ENCODE measurements around the gene HSP90B1. TPM values are rescaled to one million over a fixed set of nuclear protein-coding genes. Genes with fewer than 3 reads are reported as not detected.

HSP90B1 gene
- total RNA-seq, 1 donor from 2014 or later, result 222 TPM

DNA sequence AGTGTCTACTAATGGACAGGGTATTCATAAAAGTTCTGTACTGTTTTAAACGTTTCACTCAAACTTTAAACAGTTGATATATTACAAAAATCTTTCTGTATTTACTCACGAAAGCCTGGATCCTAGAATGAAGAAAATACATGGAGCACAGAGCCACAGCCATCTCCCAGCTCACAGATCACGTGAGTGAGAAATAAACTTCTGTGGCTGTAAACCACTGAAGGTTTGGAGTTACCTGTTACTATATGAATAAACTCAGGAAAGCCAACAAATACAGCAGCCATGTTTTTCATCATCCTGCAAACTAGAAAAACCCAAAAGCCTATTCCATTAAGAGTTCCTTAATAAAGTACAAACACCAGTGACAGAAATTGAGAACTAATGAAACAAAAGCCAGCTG lies 34.6 kb downstream of the HSP90B1 start:
- Histone ChIP-seq H3K27ac (peak overlapping the region; percentile 91), H3K4me3 (peak overlapping the region; percentile 75 to 89), H3K27me3 (no peaks in the 10 kb centered on the region), H3K9me3 (no peaks in the 10 kb centered on the region), H3K36me3 (no peaks in the 10 kb centered on the region), H3K4me1 (peaks cover 52% of the 10 kb centered on the region)
- no peak for DNase-seq (ENCODE audit: extremely low spot score in 2 of 2)
- TF ChIP-seq, protein P1, sequence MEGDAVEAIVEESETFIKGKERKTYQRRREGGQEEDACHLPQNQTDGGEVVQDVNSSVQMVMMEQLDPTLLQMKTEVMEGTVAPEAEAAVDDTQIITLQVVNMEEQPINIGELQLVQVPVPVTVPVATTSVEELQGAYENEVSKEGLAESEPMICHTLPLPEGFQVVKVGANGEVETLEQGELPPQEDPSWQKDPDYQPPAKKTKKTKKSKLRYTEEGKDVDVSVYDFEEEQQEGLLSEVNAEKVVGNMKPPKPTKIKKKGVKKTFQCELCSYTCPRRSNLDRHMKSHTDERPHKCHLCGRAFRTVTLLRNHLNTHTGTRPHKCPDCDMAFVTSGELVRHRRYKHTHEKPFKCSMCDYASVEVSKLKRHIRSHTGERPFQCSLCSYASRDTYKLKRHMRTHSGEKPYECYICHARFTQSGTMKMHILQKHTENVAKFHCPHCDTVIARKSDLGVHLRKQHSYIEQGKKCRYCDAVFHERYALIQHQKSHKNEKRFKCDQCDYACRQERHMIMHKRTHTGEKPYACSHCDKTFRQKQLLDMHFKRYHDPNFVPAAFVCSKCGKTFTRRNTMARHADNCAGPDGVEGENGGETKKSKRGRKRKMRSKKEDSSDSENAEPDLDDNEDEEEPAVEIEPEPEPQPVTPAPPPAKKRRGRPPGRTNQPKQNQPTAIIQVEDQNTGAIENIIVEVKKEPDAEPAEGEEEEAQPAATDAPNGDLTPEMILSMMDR (IDR thresholded peaks at IDR 0.05), result no peak
- TF ChIP-seq POLR2A (IDR thresholded peaks at IDR 0.05), result no peak
- TF ChIP-seq POLR2AphosphoS5 (IDR thresholded peaks at IDR 0.05; ENCODE audit: insufficient read depth in 1 of 2, low read depth in 1 of 2), result no peak
- intact Hi-C loops (cut with DNase I), result loop anchor here (10.0 kb wide), 1 partner anchor 150 kb away; no protein-coding TSS in a partner anchor

DNA sequence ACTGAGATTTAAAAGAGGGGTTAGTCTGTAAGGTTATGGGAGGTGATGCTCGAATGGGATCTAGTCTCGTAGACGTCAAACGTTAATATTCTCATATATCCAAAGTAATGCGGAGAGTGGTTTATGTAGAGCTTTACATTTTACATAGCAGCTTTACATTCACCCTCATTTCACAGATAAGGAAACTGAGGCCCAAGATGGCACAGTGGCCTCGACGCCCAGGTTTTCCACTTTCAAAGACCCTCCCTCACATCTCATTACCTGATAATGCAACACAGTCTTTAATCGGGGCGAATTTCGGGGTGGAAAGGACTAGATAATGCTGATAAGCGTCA lies 35.0 kb downstream of the HSP90B1 start:
- H3K4me1 ChIP-seq, result peaks cover 52% of the 10 kb centered on the region
- intact Hi-C loops (cut with DNase I), result loop anchor here (10.0 kb wide), 1 partner anchor 150 kb away; no protein-coding TSS in a partner anchor
- H3K27ac ChIP-seq, result peak overlapping the region; percentile 91
- no peak for TF ChIP-seq POLR2AphosphoS5 (IDR thresholded peaks at IDR 0.05; ENCODE audit: insufficient read depth in 1 of 2, low read depth in 1 of 2)
- DNase-seq (ENCODE audit: extremely low spot score in 2 of 2), result no peak
- H3K4me3 ChIP-seq, result peak overlapping the region; percentile 75 to 89
- H3K36me3 ChIP-seq, result no peaks in the 10 kb centered on the region
- H3K27me3 ChIP-seq, result no peaks in the 10 kb centered on the region
- H3K9me3 ChIP-seq, result no peaks in the 10 kb centered on the region

DNA sequence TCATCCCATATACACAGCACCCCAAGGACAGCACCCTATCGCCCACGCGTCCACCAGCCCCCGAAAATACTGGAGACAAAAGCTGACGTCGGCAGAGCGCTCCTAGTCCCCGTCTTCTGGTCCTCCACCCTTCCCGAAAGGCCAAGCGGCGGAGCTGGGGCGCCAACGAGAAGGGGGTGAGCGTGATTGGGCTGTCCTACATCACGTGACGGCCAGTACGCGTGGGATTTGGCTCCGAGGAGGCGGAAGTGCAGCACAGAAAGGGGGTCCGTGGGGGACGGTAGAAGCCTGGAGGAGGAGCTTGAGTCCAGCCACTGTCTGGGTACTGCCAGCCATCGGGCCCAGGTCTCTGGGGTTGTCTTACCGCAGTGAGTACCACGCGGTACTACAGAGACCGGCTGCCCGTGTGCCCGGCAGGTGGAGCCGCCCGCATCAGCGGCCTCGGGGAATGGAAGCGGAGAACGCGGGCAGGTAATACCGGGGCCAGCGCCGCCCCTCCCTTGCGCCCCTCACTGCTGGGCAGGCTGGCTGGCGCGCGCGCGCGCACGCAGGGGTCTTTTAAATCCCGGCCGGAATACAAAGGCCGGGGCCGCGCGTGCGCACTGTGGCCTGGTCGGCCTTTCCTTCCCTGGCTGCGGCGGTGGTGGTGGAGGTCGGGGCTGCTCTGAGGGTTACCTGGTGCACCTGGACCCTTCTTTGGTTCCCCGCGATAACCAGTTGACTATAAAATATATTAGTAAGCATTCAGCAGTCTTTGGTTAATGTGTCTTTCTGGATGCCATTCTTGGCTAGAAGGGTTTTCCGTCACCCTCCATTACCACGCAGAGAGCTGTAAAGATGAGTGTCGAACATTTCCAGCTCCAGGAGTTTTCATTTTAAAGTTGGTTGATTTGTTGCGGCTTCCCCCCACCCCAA lies 35.6 kb downstream of the HSP90B1 start, which contains the start of gene TDG:
TSS of gene TDG (plus strand) at position 283 of the 915 bp plus-strand sequence. CDS start at position 449, 166 bp downstream.
- Histone ChIP-seq H3K4me1 (peaks cover 52% of the 10 kb centered on the region), H3K27me3 (no peaks in the 10 kb centered on the region), H3K36me3 (no peaks in the 10 kb centered on the region), H3K9me3 (no peaks in the 10 kb centered on the region), H3K4me3 (peak within 1 kb of the TSS; percentile 75 to 89), H3K27ac (peak within 1 kb of the TSS; percentile 91)
- TF ChIP-seq POLR2AphosphoS5 (IDR thresholded peaks at IDR 0.05; ENCODE audit: insufficient read depth in 1 of 2, low read depth in 1 of 2) (peak; percentile 98 to 99), POLR2A (IDR thresholded peaks at IDR 0.05) (peak in 1 of 2 donors; percentile 78)
- TF ChIP-seq, protein P1 (IDR thresholded peaks at IDR 0.05), result peak in 2 of 3 experiments; percentile 6 to 54
- intact Hi-C loops (cut with DNase I), result loop anchor here (10.0 kb wide), 1 partner anchor 149 kb away; no protein-coding TSS in a partner anchor
- DNase-seq (ENCODE audit: extremely low spot score in 2 of 2), result peak in 1 of 2 donors; percentile 99

DNA sequence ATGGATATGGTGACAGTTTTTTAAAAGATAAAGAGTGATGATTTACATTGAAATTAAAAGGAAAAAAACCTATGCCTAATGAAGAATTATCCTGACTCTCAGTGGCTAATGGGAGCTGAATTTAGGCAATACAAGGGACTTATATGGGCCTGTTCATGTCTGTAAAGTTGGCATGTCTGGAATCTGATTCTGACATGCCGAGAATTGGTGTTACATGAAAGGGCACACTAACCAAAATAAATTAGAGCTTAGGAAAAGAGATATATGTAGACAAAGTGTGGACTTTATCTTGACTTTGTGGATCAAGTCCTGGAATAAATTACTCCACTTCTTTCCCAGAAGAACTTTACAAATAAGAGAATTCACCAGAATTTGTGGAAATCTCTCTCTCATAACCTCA lies 36.5 kb downstream of the HSP90B1 start:
- intact Hi-C loops (cut with DNase I), result loop anchor here (10.0 kb wide), 1 partner anchor 148 kb away; no protein-coding TSS in a partner anchor
- peaks cover 52% of the 10 kb centered on the region for H3K4me1 ChIP-seq

DNA sequence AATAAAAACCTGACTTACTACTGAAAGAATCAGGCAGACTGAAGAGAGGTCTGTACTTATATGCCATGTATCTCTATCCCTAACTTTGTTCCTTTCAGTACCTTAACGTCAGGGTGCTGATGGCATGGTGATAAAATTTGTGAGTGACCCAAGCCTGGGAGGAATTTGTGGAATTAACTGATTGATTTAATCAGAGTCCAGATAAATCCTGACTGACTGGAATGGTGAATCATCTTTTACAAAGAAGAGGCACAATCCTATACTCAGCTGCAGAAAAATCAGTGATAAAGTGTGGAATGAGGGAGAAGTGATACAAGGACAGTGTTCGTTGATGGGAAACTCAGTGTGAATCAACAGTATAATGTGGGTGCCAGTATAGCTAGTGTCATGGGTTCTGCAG lies 39.2 kb downstream of the HSP90B1 start:
- Histone ChIP-seq H3K36me3 (peaks cover 0 to 4% of the 10 kb centered on the region in 2 donors), H3K27me3 (no peaks in the 10 kb centered on the region), H3K4me3 (no peak overlapping the region), H3K4me1 (peaks cover 44% of the 10 kb centered on the region), H3K9me3 (no peaks in the 10 kb centered on the region), H3K27ac (no peak overlapping the region)
- no peak for DNase-seq (ENCODE audit: extremely low spot score in 2 of 2)
- TF ChIP-seq POLR2A (IDR thresholded peaks at IDR 0.05) (no peak), POLR2AphosphoS5 (IDR thresholded peaks at IDR 0.05; ENCODE audit: insufficient read depth in 1 of 2, low read depth in 1 of 2) (no peak)
- TF ChIP-seq, protein P1 (IDR thresholded peaks at IDR 0.05), result no peak
- intact Hi-C loops (cut with DNase I), result loop anchor here (10.0 kb wide), 1 partner anchor 145 kb away; no protein-coding TSS in a partner anchor

More for the DNA sequence above, 36.5 kb downstream of the HSP90B1 start:
- Histone ChIP-seq H3K9me3 (no peaks in the 10 kb centered on the region), H3K4me3 (peak overlapping the region; percentile 75 to 89), H3K36me3 (no peaks in the 10 kb centered on the region), H3K27ac (peak overlapping the region; percentile 91), H3K27me3 (no peaks in the 10 kb centered on the region)
- no peak for TF ChIP-seq POLR2AphosphoS5 (IDR thresholded peaks at IDR 0.05; ENCODE audit: insufficient read depth in 1 of 2, low read depth in 1 of 2)
- TF ChIP-seq POLR2A (IDR thresholded peaks at IDR 0.05), result no peak
- TF ChIP-seq, protein P1 (IDR thresholded peaks at IDR 0.05), result no peak
- no peak for DNase-seq (ENCODE audit: extremely low spot score in 2 of 2)

All from vagina (tissue), 2 donors.